Kidney capillary endothelial cell (primary cell): ENCODE results near the gene SLC38A1.

Experiments used
- DNase-seq: peaks from one replicate; pipeline ENCODE4 v3.0.0-alpha.2; 2018; ENCODE audit warnings: low spot score

The SLC38A1 gene

GRCh38 chr12:46230983-46231382, 37.9 kb downstream of the SLC38A1 start:
- DNase-seq, result no peak

DNA sequence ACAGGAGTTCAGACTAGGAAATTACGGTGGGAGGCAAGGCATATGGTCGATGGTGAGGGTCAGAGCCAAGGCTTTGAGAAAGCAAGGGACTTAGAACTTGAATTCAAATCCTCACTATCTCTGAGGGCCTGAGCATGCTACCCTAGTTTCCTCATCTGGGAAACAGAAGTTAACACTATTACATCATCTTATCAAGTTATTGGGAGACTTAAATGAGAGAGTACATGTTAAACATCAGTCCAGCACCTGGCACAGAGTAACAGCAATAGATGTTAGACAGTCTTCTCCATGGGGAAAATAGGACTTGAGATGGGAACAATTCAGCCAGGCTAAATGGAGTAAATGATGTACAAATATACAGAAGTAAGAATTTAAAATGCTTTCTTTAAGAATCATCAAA, 38.5 kb downstream of the SLC38A1 start:
- DNase-seq, result no peak

DNA sequence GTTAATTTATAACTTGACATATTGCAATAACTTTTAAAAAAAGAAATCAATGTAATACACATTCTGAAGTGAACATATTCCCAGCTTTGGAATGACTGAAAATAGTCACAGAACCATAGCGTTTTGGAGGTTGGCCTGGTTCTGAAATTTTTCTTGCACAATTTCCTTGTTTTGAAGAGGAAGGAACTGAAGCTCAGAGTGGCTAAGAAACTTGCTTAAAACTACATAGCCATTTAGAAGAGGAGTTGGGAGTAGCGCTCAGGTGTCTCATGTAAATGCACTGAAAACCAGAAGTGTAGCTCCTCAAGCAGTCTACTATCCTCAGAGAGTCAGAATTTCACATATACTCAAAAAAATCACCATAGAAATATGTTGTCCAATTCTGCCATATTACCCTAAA, 41.2 kb downstream of the SLC38A1 start:
- no peak for DNase-seq

DNA sequence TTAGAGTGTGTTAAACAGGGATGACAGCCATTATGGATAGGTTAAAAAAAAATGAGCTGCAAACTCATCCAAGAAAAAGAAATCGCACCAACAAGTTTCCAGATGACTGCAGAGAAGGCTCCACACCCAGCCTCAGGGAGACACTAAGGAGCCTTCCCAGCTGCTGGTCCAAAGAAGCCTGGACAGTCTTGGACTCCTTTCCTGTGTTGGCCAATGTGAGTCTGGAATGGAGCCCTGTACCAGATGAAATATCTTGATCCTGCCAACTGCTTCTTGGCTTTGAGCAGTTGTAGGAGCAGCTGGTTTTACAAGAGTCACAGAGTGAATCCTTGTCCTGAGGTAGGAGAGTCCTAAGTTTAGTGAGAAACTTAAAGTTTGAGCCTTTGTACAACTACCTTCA, 44.5 kb downstream of the SLC38A1 start:
- no peak for DNase-seq

- no peak for DNase-seq
Measured at GRCh38 chr12:46223047-46223446, 45.8 kb downstream of the SLC38A1 start.

GRCh38 chr12:46222636-46223035, 46.2 kb downstream of the SLC38A1 start:
- no peak for DNase-seq

- peak; percentile 30 for DNase-seq
Measured at GRCh38 chr12:46221255-46222128, 47.4 kb downstream of the SLC38A1 start.

DNA sequence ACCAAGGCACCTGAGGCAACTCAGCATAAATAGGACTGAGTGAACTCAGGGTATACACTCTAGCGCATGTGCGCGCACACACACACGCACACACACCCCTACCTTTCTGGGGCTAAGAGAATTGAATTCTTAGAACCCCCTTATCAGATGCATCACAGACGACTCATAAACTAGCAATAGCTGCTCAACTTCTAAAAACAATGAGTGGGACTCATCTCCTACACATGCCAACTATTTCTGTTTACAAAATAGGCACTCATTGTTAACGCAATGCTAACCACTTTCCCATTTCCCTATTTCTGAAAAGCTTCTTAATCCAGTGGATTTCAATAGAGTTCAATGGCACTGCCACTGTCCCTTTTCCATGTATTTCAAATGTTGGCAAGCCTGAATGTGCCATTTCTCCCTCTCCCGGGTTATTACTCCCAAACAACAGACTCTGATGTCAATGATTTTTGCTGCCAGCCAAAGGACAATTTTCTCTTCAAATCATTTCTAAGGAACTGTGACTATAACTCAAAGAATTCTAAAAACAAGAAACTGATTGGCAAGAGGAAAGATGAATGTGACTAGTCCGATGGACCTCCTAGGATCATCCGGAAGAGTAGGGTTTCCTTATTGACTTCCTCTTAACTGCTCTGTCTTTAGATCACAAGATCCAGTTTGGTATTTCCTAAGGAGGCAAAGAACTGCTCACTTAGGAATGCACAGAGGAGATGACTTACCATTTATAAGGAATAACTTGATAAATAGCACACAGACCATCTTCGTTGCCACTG, 48.8 kb downstream of the SLC38A1 start:
- DNase-seq, result peak; percentile 95

DNA sequence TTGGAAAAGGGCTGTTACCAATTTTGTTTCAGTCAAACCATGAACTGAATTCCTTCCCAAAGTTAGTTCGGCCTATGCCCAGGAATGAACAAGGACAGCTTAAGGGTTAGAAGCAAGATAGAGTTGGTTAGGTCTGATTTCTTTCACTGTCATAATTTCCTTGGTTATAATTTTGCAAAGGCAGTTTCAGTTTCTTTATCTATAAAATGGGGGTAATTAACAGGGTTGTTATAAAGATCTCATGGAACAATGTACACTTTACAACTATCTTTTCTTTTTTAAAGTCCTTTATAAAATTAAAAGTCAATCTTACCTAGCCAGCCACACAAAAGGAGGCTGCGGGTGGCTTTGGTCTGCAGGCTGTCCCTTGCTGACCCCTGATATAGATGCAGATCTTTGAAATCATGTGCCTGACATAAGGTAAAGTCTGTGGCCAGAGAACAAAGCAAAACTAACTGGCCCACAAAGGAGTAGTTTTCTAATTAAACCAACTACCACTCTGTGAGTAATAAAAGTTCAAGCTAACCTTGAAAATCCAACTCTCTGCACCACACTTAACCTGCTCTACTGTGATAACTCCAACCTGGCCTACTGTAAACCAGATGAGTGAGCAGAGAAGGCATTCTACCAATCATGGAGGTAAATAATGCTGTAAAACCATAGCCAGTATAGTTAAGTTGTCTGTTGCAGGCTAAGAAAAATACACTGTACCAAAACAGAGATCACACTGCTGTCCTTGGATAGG, 49.5 kb downstream of the SLC38A1 start:
- no peak for DNase-seq

DNA sequence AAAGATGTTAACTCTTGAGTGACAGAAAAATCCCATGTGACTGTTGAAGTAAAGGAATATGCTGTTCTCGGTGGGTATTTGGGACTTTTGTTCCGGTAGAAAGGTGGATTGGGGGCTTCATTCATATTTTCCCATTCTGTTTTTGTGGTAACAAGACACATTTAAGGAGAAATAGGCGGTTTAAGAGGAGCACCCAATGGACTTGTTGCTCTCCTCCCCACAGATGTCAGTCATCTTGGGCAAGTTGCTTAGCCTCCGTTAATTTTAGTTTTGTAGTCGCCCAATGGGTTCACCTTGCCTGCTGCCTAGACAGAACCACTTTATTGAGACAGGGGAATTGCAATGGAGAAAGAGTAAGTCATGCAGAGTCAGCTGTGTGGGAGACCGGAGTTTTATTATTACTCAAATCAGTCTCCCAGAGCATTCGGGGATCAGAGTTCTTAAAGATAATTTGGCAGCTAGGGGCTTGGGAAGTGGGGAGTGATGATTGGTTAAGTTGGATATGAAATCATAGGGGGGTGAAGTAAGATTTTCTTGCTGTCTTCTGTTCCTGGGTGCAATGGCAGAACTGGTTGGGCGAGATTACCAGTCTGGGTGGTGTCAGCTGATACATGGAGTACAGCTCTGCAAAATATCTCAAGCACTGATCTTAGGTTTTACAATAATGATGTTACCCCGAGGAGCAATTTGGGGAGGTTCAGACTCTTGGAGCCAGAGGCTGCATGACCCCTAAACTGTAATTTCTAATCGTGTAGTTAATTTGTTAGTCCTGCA, 50.3 kb downstream of the SLC38A1 start:
- DNase-seq, result no peak

DNA sequence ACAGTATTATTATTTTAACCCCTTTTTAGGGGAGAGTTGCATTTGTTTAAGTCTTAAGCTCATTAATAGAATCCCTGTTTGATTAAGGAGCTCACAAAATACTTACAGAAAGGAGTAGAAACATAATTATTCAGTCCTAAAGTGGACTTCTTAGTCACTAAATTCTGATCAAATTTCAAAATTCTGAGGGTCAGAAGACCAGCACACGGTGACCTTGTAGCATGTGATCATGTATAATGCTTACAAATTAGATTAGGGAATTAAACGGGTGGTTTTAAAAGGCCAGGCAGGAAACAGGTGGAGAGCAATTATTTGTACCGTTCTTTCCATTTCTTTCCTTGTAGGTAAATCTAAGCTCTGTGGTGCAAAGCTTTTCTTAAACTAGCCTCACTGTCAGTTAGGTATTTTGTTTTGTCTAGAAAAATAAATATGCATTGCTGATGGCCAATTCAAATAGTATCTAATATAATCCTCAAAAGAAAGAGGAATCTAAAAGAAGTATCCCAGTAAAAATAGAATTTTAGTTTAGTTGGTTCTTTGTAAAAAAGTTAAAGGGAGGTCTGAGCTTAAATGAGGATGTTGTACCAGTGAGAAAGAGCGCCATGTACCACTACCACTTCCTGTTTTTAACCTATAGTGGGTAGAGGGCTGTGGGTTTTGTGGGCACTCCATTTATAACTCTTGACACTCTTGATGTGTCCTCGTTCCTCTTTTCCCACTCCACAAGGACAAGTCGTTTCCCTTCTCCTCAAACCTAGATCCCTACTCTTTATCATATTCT, 51.1 kb downstream of the SLC38A1 start:
- no peak for DNase-seq

- no peak for DNase-seq
Measured at GRCh38 chr12:46214668-46215436, 54.0 kb downstream of the SLC38A1 start.

DNA sequence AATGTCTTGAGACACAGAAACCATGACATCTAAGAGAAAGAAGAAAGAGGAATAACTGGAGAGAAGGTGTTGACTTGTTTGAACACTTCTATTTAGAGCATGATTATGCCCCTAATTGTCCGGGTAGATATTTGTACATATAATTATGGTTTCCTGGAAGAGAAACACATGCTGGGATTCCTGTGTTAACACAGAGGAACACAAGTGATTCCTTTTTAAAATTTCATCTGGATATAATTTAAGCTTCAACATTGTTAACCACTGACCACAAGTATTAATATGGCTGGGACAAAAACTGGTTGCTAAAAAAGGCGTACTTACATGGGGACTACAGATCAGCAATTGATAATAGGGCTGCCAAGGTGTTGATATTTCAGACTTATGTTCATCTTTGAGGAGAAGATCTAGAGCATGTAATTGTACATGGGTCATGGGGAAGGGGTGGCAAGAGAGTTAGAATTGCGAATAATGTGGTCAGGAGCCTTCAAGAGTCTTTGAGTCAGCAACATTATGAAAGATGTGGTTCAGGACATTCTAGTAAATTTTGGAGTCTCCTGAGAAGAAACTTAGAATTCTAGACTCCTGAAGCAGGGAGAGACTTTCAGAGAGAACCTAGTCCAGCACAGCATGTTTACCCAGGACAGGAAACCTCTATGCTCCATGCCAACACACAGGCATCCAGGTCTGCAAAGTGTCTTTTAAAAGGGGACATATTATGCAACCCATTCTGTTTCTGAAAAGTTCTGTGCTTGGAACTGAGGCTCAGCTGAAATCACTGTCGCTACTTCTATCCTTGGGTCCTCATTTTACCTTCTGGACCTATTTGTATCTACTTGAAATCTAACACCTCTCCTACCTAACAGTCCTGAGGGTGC, 56.5 kb downstream of the SLC38A1 start:
- DNase-seq, result no peak

- DNase-seq, result no peak
Measured at GRCh38 chr12:46210873-46211439, 57.9 kb downstream of the SLC38A1 start.

GRCh38 chr12:46209914-46210872, 58.6 kb downstream of the SLC38A1 start:
- peak; percentile 76 for DNase-seq

GRCh38 chr12:46209170-46209569, 59.7 kb downstream of the SLC38A1 start:
- no peak for DNase-seq

- no peak for DNase-seq
Measured at GRCh38 chr12:46208370-46208769, 60.5 kb downstream of the SLC38A1 start.

DNA sequence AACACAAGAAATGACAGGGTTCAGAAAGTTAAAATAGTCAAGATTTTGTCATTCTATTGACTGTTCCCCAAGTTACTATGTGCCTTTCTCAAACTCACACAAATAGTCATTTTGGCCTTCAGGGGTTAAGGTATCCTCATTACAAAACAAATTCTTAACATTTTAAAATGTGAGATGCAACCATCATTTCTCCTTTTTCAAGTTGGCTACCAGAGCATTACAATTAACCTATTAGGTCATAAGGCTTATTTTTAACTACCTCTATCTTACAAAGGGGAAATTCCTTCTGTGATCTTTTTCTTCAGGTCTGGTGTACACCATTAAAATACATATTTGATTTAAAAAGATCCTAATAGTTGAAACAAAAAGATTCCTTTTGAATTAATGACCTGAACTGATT, 61.2 kb downstream of the SLC38A1 start:
- no peak for DNase-seq
